Measurements from ENCODE around the gene GAL3ST2.

DNA sequence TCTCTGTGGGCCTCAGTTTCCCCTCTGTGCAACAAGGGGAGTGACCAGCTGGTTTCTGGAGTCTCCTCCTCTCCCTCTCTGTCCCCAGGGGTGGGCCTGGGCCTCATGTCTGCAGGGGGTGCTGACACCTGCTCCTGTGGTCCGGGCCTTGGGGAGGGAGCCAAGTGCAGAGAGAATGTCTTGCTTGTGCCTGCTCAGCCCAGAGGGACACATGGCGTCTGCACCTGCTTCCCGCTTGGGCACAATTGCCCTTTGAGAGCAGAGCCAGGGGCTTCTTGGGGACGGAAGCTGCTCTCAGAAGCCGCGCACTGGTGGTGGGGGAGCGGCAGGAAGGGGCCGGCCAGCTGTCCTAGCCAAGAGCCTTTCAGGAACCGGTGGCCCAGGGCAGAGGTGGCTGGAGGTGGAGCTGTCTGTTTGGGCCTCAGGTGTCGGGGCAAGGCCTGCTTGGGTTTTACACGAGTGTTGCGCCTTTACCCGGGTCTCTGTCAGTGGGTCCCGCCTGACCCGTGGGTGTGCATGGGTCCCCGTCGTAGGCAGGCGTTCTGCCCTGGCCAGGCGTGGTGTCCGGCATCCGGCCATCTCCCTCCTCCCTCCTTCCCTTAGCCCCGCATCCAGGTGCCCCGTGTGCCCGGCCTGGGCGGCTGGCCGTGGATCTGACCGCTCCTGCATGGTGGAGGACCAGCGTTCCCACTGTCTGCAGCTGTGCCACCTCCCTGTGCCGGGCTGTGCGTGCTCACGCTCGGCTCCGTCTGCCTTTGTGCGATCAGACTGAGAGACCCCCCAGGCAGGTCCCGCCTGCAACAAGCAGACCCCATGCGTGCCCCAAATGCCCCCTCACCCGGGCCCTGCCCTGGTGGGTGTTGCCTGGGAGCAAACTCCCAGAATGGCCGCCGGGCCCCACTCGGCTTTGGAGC lies 36.4 kb downstream of the GAL3ST2 start:
- TF ChIP-seq, protein P1, sequence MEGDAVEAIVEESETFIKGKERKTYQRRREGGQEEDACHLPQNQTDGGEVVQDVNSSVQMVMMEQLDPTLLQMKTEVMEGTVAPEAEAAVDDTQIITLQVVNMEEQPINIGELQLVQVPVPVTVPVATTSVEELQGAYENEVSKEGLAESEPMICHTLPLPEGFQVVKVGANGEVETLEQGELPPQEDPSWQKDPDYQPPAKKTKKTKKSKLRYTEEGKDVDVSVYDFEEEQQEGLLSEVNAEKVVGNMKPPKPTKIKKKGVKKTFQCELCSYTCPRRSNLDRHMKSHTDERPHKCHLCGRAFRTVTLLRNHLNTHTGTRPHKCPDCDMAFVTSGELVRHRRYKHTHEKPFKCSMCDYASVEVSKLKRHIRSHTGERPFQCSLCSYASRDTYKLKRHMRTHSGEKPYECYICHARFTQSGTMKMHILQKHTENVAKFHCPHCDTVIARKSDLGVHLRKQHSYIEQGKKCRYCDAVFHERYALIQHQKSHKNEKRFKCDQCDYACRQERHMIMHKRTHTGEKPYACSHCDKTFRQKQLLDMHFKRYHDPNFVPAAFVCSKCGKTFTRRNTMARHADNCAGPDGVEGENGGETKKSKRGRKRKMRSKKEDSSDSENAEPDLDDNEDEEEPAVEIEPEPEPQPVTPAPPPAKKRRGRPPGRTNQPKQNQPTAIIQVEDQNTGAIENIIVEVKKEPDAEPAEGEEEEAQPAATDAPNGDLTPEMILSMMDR (IDR thresholded peaks at IDR 0.05; ENCODE audit: low read length): no peak
- no peak for TF ChIP-seq EZH2phosphoT487 (IDR thresholded peaks at IDR 0.05; ENCODE audit: low read length)
